ENCODE results near the gene MIDN.

The MIDN gene

DNA sequence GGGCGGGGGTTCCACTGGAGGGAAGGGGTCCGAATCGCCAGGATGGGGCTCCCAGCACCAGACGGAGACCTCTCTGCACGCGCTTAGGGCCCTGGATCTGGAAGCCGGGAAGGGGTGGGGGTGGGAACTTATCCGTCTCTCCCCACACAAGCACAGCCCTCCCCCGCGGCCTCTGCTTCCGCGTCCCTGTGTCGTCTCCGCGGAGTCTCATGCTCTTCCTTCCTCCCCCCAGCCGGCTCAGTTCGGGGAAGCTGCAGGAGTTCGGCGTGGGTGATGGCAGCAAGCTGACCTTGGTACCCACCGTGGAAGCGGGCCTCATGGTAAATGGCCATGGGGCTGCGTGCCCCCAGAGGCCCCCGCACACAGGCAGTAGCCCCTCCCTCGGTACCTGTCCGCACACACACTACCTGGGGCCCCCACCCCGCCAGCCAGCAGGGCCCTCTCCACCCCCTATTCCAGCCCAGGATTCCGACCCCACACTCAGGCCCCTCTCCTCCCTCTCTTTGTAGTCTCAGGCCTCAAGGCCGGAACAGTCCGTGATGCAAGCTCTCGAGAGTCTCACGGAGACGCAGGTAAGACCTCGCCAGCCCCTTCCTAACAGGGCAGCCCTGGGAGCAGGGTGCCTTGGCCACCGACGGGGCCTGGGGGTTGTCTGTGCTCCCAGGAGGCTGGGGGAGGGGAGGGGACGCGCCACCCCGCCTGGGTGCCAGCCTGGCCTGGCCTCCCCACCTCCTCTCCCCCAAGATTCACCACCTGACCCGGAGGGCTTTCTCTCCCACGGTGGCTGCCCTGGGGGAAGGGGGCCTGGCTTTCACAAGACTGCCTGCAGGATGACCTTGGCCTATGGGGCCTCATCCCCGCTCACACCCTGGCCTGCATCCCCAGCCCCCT, 3.2 kb downstream of the MIDN start:
- CTCF ChIA-PET = interaction anchor here (3.3 kb wide), 1 partner anchor 15 kb away, joined by 28 read pairs; no protein-coding TSS in a partner anchor
- TF ChIP-seq, protein P1, sequence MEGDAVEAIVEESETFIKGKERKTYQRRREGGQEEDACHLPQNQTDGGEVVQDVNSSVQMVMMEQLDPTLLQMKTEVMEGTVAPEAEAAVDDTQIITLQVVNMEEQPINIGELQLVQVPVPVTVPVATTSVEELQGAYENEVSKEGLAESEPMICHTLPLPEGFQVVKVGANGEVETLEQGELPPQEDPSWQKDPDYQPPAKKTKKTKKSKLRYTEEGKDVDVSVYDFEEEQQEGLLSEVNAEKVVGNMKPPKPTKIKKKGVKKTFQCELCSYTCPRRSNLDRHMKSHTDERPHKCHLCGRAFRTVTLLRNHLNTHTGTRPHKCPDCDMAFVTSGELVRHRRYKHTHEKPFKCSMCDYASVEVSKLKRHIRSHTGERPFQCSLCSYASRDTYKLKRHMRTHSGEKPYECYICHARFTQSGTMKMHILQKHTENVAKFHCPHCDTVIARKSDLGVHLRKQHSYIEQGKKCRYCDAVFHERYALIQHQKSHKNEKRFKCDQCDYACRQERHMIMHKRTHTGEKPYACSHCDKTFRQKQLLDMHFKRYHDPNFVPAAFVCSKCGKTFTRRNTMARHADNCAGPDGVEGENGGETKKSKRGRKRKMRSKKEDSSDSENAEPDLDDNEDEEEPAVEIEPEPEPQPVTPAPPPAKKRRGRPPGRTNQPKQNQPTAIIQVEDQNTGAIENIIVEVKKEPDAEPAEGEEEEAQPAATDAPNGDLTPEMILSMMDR (IDR thresholded peaks at IDR 0.05; ENCODE audit: control extremely low read depth, extremely low read depth, low read depth, missing control alignments) = no peak
- POLR2A ChIA-PET = interaction anchor here (2.7 kb wide), 1 partner anchor 18 kb away, joined by 18 read pairs; the partner anchor contains the start of gene CIRBP
- DNase-seq (ENCODE audit: extremely low spot score) = no peak

DNA sequence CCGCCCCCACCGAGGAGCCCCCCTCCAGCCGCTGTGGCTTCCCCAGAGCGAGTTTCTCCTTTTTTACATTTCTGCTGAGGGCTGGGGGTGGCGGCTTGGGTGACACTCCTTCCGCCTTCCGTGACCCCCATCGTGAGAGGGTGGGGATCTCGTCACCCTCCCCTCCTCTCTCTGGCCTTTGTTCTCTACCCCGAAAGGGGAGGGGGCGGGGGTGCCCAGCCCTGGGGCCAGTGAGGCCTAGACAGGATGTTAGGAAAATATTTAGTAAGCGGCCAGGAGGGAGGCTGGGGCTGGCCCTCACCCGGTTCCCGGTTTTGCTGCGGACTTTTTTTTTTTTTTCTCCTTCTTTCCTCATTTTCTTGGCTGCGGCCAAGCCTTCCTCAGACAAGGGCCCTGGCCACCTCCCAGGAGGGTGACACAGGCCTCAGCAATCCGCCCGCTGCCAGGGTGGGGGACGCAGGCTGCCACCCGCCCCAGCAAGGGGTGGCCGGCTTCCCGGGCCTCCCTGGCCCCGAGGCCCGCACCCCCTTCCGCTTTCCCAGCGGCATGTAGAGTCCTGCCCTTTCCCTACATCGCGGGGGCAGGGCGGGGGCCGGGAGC, 3.9 kb downstream of the MIDN start:
- TF ChIP-seq, protein P1 (IDR thresholded peaks at IDR 0.05; ENCODE audit: control extremely low read depth, extremely low read depth, low read depth, missing control alignments) = no peak
- DNase-seq (ENCODE audit: extremely low spot score) = no peak
- ChIA-PET POLR2A (interaction anchor here (0.7 to 2.7 kb wide), 3 partner anchors 13 to 22 kb away, joined by 3 to 18 read pairs (median 4); partner anchors contain the start of gene CIRBP), CTCF (interaction anchor here (1.0 to 18.0 kb wide), 4 partner anchors 10 to 17 kb away, joined by 3 to 491 read pairs (median 18); partner anchors contain the start of genes ATP5F1D, CBARP and CIRBP)

DNA sequence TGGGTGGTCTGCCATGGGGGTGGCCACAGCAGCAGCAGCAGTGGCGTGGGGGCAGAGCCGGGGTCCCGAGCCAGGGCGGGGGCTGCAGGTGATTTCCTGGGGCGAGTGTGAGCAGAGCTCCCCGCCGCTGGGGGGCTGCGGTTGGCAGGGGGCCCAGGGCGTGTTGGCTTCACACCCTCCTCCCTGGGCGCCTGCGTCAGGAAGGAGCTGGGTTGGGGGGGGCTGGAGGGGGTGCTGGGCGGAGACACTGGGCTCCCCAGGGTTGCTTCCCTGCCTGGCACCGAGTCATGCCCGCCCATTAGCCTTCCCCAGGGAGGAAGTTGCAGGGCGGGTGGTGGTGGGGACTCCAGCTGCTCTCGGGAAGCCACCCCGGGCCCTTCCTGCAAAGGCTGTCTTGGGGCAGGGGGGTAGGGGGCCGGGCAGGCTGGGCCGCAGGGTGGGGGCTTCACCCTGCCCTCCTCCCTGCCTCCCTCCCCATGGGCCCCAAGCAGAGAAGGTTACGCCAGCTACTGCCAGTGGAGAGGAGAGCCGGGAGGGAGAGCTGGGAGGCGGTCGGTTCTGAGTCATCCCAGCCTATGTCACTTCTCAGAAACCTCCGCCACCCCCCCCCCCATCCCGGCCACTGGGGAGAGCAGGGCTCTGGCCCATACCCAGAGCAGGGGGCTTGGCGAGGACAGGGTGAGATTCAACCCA, 4.6 kb downstream of the MIDN start:
- ChIA-PET POLR2A (interaction anchor here (0.7 to 2.7 kb wide), 5 partner anchors 12 to 23 kb away, joined by 3 to 18 read pairs (median 4); partner anchors contain the start of genes CIRBP and FAM174C), CTCF (interaction anchor here (1.0 to 18.0 kb wide), 4 partner anchors 9 to 16 kb away, joined by 3 to 491 read pairs (median 18); partner anchors contain the start of genes ATP5F1D, CBARP and CIRBP)
- TF ChIP-seq, protein P1 (IDR thresholded peaks at IDR 0.05; ENCODE audit: control extremely low read depth, extremely low read depth, low read depth, missing control alignments) = no peak
- no peak for DNase-seq (ENCODE audit: extremely low spot score)

DNA sequence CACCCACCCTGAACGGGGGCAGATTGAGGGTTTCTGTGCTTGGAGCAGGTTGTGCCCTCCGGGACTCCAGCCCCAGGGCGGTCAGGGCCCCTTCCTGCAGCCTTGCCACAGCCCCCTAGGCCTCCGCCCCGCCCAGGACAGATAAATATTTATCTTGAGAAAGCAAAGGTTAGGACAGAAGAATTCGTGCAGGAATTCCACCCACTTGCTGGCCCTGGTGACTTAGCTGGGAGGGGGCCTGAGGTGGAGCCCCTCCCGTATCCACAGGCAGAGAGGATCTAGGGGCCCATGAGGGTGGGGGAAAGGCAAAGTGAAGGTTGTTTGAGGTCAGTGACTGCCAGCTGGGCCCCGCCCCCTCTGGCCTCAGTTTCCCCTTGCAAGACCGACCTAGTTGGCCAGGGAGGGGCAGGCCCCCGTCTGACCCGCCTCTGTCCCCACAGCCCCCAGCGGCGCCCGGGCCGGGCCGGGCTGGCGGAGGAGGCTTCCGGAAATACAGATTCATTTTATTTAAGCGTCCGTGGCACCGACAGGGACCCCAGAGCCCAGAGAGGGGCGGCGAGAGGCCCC, 5.2 kb downstream of the MIDN start:
- TF ChIP-seq, protein P1 (IDR thresholded peaks at IDR 0.05; ENCODE audit: control extremely low read depth, extremely low read depth, low read depth, missing control alignments) = no peak
- ChIA-PET POLR2A (interaction anchor here (0.7 to 2.7 kb wide), 4 partner anchors 12 to 22 kb away, joined by 4 to 18 read pairs (median 4); partner anchors contain the start of genes CIRBP and FAM174C), CTCF (interaction anchor here (1.0 to 18.0 kb wide), 4 partner anchors 8 to 15 kb away, joined by 3 to 491 read pairs (median 18); partner anchors contain the start of genes ATP5F1D, CBARP and CIRBP)
- DNase-seq (ENCODE audit: extremely low spot score) = no peak

DNA sequence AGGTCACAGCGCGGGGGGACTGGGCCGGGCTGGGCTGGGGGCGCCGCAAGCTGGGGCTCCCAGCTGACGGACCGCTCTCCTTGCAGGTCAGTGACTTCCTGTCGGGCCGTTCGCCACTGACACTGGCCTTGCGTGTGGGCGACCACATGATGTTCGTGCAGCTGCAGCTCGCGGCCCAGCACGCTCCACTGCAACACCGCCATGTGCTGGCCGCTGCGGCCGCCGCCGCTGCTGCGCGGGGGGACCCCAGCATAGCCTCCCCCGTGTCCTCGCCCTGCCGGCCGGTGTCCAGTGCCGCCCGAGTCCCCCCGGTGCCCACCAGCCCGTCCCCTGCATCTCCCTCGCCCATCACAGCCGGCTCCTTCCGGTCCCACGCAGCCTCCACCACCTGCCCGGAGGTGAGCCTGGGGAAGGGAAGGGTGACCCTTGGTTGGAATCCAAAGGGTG, 5.7 kb downstream of the MIDN start:
- ChIA-PET CTCF (interaction anchor here (3.3 to 18.0 kb wide), 2 partner anchors 11 to 12 kb away, joined by 28 to 491 read pairs; partner anchors contain the start of genes ATP5F1D and CBARP), POLR2A (no interaction called here)
- TF ChIP-seq, protein P1 (IDR thresholded peaks at IDR 0.05; ENCODE audit: control extremely low read depth, extremely low read depth, low read depth, missing control alignments) = no peak
- DNase-seq (ENCODE audit: extremely low spot score) = no peak

Data from GM10248 (cell line).